GM12864 (cell line): ENCODE data around the gene BBX.
A peak's percentile ranks its signal among the peaks of the same experiment; 100 is the strongest.

ENCODE experiments used
- DNase-seq: peaks from one replicate; pipeline ENCODE4 v3.0.0-alpha.2; 2011; ENCODE audit warnings: low read depth
- H3K4me3 ChIP-seq: 2 replicates; pipeline ENCODE4 v1.5.1; 2011; ENCODE audit warnings: mild to moderate bottlenecking, low read depth, low read length, control low read depth
- TF ChIP-seq, protein P1 (sequence below): IDR thresholded peaks from 2 replicates; pipeline ENCODE4 v1.5.1; 2011; ENCODE audit warnings: low read depth, mild to moderate bottlenecking, moderate library complexity, low read length, control low read depth, inconsistent platforms; ENCODE audit errors: missing control alignments

The BBX gene

DNA sequence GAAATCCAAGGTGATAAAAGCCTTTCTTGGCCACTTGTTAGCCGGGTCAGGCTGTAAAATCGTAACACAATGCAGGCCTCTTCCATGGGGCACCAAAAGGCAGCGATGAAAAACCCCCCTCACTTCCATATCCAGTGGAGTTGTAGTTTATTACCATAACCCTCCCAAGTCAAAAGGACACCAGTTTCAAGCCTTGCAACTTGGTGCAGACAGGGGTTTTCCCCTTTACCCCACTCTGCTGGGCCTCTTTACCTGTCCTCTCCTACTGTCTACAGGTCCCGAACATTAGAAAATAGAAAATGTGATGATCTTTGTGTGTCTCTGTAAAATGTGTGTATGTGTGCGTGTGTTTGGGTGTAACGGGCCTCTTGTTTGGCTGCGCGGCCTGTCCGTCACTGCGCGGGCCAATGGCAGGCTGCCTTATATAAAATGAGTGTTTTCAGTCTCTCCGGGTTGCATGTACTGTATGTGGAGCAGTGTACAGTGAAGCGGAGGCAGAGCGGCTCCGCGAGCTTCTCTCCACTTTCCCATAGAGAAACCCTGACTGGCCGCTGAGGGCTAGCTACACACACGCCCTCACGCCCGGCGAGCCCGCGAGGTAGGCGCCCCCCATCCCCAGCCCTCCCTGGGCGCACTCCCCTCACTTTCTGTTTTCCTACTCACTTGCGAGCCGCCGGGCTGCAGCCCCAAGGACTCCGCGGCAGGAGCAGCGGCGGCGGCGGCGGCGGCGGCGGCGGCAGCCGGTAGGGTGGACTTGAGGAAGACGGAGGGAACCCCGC lies at the start of gene BBX:
BBX (plus strand) TSS at position 453 of the 779 bp plus-strand sequence. CDS start 187,499 bp downstream, outside the sequence.
- H3K4me3 ChIP-seq, result peak within 1 kb of the TSS; percentile 84
- peak; percentile 95 for DNase-seq
- TF ChIP-seq, protein P1, sequence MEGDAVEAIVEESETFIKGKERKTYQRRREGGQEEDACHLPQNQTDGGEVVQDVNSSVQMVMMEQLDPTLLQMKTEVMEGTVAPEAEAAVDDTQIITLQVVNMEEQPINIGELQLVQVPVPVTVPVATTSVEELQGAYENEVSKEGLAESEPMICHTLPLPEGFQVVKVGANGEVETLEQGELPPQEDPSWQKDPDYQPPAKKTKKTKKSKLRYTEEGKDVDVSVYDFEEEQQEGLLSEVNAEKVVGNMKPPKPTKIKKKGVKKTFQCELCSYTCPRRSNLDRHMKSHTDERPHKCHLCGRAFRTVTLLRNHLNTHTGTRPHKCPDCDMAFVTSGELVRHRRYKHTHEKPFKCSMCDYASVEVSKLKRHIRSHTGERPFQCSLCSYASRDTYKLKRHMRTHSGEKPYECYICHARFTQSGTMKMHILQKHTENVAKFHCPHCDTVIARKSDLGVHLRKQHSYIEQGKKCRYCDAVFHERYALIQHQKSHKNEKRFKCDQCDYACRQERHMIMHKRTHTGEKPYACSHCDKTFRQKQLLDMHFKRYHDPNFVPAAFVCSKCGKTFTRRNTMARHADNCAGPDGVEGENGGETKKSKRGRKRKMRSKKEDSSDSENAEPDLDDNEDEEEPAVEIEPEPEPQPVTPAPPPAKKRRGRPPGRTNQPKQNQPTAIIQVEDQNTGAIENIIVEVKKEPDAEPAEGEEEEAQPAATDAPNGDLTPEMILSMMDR, result no peak

DNA sequence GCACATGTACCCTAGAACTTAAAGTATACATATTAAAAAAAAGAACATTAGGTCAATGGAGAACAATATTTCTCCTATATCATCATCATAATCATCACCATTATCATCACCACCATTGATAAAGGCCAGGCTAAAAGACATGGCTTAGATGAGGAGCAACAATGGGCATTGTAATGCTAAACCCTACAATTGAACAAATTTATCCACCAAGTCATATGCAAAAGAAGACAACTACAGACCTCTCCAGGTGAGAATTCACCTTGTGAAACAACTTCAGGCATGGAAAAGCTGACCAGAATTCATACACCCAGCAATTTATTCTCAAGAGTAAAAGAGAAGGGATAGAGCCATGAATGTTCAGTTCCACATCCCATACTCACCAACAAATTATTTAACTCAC lies 46.3 kb upstream of the BBX start:
- no peak for DNase-seq
- H3K4me3 ChIP-seq, result no peak overlapping the region
- TF ChIP-seq, protein P1, result no peak

DNA sequence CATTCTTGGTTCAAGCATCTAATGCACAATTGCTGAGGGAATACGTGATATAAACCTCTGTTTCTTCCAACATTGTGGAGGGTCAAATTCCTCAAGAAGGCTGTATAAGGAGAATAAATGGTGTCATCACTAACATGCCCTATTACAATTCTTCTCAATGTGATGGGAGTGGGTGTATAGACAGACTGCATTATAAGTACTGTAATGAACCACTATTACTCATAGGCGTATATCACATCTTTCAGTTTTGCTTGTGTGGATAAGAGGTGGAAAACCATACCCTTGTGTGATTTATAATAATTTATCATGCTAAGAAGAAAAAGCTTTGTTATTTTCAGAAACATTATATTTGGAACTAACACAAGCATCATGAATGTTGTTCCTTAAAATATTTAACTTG lies 35.3 kb upstream of the BBX start:
- DNase-seq, result no peak
- TF ChIP-seq, protein P1, result no peak

DNA sequence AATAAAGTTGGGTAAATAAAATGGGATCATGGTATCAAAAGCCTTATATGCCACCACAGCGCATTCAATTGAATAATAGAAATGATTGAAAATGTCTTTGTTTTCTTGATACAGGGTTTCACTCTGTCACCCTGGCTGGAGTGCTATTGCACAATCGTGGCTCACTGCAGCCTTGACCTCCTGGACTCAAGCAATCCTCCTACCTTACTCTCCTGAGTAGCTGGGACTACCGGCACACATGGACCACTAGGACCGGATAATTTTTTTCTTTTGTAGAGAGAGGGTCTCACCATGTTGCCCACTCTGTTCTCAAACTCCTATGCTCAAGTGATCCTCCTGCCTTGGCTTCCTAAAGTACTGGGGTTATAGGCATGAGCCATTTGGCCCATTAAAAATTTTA lies 33.8 kb upstream of the BBX start:
- DNase-seq, result no peak
- no peak overlapping the region for H3K4me3 ChIP-seq
- TF ChIP-seq, protein P1, result no peak

More for the DNA sequence above, 35.3 kb upstream of the BBX start:
- no peak overlapping the region for H3K4me3 ChIP-seq

DNA sequence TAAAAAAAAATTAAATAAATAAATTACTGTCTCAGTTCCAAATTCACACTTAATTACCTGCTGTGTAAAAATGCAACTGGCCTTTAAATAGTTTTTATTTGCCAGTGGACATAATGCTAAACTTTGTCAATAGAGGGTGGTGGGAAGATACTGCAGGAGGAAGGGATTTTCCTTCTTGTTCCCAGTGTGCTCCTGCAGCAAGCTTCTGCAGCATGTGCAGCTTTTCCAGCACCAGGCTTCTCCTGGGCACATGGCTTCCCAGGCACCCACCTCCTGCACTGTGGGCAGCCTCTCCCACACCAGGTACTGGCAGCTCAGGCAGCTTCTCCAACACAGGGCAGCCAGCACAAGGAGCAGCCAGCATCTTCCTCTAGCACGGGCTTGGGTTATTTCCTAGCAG lies 29.6 kb upstream of the BBX start:
- TF ChIP-seq, protein P1, result no peak
- no peak for DNase-seq
- H3K4me3 ChIP-seq, result no peak overlapping the region

DNA sequence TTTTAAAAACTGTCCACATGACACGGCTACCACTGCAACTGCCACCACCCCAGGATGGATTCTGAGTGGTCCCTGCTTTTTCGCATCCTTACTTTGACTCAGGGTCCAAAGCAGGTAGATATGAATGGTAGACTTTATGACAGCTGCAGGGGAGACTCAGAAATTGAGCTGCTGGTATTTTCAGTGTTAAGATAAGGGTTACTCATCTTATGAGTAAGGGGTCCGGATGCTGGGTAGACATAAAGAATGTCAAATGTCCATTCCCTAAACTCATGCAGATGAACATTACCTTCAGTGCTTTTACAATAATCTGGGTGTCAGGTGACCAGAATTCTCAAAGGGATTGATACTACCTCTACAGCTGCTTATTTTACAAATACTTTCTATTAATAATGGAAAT lies 25.9 kb upstream of the BBX start:
- DNase-seq, result no peak
- H3K4me3 ChIP-seq, result no peak overlapping the region
- TF ChIP-seq, protein P1, result no peak

DNA sequence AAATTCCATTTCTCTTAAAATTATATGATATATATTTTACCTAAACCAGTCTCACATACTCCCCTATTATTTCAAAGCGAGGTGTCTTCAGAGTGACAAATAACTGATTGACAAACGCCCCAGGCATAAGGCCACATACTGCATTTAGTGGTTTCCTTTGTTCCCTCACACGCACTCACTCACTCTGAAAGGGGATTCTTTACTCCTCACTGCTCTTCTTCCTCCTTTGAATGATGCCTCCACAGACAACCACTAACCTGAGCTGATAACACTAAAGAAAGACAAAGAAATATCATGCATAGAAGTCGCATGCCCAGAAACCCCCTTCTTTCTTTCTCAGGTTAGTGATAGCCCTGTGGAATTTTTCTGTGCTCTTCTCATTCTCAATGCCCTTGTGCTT lies 24.1 kb upstream of the BBX start:
- TF ChIP-seq, protein P1, result no peak
- no peak for DNase-seq
- H3K4me3 ChIP-seq, result no peak overlapping the region
